ENCODE measurements around the gene SNRPA1.
A peak's percentile ranks its signal among the peaks of the same experiment; 100 is the strongest.
"Not testable (repeated sequence)": the region's sequence is repeated elsewhere in the genome, so short reads cannot be mapped to it uniquely, and the experiment has no call there.

The SNRPA1 gene

DNA sequence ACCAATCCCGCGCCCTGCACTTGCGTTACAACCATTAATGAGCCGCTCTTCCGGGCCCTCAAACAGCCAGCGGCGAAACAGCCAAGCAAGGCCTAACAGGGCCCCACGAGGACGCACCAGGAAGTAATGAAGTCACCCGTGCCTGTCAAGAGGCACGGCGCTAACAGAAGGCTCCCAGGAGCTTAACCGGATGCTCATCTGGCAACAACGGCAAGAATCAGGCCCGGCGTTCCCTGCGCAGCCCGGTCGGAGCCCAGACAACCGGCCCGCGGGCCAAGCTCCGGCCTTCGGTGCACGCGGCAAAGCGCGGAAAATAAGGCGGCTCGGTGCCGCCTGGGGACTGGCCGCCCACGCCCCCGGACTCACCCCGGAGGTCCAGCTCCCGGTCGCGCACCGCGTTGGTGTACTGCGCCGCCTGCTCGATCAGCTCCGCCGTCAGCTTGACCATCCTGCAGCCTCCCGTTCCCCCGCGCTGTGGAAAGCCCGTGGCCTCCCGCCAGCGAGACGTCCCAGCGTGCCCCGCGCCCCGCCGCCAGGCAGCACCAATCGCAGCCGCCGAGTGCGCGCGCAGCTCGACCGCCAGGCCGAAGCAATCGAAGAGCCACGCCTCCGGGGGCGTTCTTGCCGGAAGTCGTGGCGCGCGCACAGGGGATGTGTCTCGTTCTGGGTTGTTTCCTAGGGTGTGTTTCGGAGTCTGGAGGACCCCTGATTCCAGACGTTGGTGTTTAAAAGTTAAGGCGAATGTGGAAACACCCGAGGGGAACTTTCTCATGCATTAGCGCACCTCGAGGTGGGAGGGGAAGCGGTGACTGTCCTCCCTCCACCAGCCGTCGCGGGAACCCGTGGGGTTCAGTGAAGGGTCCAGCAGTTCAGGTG lies at the start of gene SNRPA1:
SNRPA1 (minus strand) TSS at position 518 of the 876 bp plus-strand sequence; CDS start at position 448, 70 bp downstream.
- peak; percentile 99 for DNase-seq

DNA sequence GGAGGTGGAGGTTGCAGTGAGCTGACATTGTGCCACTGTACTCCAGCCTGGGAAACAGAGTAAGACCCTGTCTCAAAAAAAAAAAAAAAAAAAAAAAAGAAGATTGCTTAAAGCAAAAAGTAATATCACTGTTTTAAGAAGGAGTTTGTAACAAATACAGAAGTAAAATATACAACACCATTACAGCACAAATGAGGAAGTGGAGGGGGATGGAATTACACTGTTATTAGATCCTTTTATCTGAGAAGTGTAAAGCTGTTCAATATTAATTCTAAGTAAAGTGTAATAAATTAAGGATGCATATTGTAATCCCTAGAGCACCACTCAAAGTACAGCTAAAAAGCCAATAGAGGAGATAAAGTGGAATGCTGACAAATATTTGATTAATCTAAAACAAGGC lies 47.0 kb upstream of the SNRPA1 start:
- DNase-seq, result no peak

DNA sequence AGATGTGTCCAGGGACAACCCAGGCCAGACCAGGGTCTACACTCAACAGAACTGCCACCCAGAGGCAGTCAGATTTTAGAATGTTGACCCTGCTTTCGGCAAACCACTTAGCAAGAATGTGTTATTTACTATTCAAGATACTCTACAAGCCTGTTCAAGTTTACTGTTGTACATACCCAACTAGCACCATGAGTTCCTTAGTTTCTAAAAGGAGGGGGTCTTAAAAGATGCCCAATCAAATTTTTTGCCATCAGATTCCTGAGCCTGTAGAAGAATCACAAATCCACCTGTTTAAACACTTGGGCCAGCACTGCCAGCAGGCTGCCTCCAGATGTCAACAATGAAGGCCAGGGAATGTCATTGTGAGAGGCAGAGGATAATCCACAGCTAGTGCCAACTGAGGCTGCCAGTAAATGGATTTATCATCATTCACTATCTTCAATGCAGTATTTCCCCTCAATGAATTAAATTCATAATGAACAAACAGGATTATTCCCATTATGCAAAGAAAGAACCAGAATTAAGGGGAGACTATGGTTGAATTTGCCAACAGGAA lies 43.5 kb upstream of the SNRPA1 start:
- DNase-seq, result no peak

DNA sequence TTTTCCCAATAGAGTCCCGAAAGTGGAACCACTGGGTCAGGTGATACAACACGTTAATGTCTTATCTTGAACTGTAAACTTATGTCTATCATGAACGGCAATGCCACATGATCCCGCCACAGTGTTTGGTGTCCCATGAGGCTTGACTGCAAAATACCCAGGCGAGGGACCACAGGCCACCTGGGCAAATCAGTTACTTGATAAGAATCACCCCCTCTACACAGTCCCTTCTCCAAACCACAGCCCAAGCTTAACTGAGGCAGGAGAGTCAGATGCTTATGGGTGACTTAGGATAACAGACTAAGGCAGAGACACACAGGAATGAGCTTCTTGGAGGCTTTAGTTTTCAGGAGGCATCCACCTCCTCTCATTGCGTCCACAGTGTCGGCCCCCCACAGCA lies 42.9 kb upstream of the SNRPA1 start:
- DNase-seq, result no peak

DNA sequence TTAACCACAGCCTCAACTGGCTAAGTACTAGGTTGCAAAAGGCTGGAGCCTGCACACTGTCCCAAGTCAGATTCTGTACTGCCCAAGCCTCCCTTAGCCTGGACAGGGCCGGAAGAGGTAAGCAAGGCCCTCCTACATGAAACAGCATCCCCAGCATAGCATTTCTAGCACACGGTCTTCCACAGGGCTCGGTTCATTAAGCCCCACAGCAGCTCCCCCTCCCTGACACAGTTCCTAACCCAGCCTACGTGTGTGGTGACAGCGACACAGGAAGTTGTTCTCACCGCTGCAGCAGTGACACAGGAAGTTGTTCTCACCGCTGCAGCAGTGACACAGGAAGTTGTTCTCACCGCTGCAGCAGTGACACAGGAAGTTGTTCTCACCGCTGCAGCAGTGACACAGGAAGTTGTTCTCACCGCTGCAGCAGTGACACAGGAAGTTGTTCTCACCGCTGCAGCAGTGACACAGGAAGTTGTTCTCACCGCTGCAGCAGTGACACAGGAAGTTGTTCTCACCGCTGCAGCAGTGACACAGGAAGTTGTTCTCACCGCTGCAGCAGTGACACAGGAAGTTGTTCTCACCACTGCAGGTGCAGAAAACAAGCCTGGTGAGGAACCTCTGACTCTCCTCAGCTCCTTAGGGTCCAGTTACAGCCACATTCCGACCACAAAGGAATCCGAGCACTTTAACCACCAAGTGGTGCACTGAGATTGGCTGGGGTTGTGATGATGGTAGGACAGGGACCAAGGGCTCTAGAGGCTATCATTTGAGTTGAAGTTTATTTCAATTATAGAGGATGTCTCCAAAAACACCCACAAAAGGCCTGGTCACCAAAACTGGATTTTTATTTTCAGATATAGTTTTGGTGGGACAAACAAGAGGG lies 39.1 kb upstream of the SNRPA1 start:
- DNase-seq, result not testable (repeated sequence)

DNA sequence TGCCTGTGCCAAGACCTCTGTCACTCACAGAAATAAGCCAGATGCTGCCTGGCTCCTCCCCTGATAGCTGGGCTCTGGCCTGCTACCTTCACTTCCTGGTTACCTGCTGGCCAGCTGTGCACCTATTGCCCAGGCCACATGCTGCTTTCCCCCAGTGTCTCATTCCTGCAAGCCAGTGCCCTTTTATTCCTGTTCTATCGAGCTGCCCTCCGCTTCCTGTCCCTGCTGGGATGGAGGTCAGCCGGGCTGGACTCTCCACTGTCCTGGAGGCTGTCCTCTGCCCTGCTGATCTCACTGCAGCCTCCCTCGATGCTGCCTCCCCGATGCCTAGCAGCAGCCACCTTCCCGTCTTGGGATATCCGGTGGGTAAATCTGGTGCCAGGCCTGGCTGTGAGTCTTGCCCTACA lies 37.0 kb upstream of the SNRPA1 start:
- DNase-seq, result no peak

DNA sequence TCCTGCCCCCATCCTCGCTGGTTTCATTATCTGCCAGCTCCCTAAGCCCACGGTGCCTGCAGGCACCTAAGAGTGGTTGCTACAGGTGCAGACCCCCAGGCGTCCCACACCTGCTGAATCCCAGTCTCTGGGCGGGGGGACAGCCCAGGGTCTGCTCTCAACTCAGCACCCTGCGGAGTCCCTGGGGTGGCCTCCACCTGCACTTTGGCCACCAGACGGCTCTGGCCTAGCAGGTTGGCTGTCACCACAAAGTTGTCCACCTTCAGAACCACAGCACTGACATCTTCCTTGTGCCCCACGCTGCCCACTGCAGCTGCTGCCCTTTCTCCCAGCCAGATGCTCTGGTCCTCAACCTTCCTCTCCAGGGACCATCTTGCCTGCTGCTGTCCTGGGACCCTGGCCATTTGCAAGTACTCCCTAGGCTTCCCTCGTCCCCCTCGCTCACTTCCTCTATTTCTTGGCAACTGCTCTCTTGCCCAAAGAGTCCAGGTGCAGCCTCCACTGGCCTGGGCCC lies 34.9 kb upstream of the SNRPA1 start:
- no peak for DNase-seq

DNA sequence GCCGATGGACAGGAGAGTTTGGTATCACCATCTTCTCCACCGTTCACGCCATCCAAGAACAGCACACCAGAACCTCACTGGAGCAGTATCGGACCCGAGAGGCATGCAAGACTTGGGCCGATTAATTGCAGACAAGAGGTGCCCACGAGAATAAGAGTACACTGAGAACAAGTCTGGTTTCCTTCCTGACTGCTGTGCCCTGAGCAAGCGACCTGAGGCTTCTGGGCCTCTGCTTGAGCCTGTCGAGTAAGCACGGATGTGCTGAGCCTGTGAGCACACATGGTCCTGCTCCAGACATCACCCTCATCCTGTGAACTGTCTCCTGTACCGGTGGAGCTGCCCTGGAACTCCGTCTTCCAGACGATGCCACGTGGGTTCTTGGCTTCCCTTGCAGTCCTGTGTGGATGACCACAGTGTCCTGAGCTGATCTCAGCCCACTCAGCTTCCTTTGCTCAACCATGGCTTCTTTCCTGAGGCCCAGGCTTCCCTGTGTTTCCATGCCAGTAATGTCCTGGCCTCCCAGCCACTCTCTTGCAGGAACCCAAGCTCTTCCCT lies 34.3 kb upstream of the SNRPA1 start:
- DNase-seq, result no peak

DNA sequence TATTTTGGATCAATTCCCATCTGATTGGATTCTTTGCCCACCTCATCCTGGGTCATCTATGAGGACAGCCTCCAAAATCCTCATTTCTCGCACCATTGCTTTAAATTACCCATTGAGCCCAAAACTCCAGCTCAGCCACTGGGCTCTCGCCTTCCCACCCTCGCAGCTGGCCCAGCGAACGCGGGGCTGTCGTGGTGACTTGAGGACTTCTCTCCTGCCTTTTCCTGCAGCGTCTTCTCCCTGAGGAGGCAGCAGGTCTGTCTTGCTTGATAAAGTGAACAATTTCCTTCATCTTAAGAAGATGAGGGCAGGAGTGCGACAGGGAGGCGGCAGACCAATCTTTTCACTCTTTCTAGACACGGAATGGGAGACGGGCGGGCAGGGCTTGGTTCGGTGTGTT lies 33.0 kb upstream of the SNRPA1 start:
- no peak for DNase-seq

DNA sequence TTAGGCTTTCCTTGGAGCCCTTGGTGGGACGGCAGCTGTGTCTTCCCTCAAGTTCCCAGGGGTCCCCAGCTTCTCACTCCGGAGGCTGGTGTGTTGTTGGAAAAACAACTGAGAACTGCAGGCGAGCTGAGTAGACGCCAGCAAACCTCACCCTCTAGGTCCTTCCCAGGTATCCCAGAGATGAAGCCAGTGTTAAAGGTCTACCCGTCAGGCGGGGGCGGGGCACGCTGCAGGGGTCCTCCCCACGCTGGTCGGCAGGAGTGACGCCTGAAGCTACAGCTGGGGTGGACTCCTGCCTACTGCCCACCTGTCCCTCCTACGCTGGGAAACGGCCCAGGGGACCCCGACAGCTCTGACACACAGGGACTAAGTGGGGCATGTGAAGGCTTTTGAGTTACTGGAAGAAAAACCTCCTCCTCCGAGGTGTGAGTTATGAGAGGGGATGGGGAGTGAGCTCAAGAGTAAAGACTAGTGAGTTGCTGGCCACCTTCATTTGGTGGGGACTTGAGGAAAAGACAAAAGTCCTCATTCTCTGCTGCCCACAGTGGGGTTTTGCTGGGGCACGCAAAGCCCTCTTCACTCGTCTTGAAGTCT lies 32.2 kb upstream of the SNRPA1 start:
- no peak for DNase-seq

DNA sequence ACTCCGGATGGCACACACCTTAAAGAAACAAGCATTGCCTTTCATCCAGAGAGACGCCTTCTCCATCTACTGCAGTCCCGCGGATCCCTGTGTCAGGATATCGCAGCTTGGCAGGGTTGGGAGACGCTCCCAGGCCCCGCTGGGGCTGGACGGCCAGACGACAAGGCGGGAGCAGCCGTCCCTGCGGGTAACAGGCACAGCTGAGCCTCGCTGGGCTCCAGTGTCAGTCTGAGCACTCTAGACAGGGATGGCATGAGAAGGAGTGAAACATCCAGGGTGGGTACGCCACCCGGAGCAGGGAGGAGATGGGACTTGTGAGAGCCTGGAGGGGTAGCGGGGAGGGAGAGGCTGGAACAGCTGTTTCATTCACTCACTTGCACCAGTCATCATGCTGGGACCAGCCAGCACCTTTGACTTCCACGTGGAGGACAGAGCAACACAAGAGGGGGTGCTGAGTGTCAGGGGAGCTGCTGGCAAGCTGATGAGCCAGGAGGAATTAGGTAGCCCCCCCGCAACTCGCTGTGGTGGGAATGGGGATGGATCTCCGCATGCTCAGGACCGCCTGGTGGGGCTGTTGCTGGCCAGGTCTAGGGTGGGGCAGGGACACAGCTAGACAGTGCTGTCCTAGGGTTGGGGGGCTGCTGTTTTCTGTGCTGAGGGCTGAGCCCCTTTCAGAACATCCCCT lies 31.6 kb upstream of the SNRPA1 start:
- no peak for DNase-seq

DNA sequence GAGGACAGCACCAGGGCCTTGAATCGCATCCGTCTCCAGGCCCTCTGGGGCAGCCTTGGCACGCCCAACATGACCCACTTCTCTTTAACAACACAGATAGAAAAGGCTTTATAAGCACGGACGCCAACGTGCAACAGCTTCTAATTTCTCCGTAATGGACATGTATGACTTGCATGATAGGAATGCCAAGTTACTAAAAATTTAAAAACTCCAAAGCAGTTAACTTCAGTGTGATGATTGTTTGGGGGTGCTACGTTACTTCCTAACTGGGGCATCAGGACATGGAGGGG lies 30.9 kb upstream of the SNRPA1 start:
- DNase-seq, result no peak

DNA sequence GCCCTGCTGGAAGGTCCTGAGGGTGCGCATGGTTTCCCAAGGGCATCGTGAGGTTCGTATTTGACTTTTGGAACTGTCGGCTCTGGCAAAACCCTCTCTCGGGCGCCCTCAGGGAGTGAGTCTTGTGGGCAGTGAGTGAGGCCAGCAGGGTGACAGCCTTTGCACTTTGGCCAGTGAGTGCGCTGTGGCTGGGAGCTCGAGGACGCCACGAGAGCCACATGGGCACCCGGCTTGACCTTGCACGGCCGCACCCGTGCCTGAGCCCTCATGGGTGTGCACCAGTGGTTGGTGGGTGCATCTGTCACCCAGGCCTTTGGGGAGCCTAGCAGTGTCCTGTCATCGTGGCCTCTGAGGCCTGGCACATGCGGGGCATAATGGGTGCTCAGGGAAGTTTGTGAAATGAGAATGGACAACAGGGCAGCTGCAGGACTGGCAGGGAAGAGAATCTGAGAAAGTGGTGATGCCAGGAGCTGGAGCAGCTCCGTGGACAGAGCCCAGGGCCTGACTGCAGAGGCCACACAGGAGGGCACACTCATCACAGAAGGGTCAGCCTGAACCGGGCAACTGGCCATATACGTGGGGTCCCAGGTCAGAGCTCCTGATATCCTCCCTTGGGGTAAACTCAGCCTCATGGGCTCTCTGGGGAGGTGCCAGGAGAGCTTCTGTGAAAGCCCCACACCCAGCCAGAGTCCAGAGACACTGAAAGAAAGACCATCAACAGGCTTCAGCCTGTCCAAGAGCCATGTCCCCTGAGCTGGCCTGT lies 30.4 kb upstream of the SNRPA1 start:
- no peak for DNase-seq

DNA sequence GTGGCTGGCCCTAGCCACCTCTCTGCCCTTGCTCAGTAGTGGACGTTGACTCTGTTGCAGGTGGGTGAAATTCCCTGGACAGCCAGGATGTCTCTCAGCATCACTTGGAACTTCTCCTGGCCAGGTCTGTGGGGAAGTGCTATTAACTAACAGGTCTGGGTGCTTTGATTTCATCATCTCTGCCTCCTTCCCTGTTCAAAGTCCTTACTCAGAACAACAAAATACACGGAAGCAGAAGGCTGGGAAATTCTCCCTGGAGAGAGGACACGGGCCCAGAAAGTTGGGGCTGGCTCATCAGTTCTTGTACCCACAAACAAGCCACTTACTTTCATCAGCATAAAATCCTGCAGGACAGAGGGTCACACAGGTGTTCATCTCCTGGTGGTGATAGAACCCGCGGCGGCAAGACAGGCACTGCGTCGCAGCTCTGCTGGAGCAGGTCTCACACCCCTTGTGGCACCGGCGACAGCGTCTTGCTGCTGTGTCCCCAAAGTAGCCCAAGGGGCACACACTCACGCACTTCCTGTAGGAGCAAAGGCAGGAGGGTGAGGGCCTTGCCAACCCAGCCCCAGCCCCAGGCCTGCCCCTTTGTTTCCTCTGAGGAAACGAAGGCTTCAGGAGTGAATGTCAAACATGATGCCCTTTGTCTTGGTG lies 29.6 kb upstream of the SNRPA1 start:
- DNase-seq, result no peak

DNA sequence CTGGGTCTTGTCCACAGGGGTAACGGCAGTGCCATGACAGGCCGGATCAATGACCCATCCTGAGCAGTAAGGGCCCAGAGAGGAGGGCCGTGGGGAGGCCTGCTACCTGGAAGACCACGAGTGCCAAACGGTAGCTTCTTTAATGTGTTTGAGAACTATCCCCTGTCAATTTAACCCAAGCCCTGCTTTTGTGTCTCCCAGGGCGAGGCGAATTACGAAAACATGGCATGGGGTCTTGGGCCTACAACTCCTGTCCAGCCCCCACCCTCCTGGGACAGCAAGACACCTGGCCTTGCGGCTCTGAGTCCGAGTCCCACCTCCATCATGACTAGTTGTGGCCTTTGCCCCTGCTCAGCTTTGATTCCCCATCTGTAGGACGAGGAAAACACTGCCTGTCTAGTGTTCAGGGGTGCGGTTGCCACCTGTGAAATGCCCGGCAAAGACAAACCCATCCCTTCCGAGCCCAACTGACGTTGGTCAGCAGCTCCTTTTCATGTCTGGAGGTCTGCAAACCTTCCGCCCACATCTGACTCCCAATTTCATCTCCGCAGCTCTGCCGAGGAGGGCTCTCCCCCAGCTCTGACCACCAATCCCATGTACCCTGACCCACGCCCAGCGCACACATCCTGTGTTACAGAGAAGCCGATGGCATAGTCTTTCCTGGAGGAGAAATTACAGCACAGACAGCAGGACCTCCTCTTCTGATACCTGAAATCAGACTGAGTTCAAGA lies 28.9 kb upstream of the SNRPA1 start:
- DNase-seq, result no peak

DNA sequence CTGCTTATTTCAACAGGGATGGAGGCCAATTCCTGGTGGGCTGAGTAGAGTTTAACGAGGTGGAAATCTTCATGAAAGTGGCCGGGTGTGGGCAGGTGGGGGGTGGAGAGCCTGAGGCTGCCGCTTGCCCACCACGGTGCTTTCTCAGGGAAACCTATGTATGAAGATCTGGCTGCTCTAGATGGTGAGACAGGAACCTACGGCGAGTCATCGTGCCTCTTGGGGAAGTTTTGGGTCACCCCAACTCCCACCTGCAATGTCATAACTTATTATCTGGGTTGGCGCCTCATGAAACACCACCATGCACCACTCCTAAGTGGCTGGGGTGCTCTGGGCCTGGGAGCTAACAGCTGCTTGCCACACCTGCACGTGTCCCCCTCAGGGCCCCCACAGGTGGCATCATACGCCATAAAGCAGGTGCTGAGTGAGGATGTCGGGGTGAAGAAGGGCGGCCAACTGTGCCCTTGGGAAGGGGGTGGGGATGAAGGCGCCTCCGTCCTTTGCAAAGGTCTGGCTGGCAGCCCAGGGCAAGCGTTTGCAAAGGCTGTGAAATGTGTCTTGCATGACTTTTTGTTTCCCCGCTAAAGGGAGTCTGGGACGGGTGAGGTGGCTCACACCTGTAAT lies 27.9 kb upstream of the SNRPA1 start:
- no peak for DNase-seq

DNA sequence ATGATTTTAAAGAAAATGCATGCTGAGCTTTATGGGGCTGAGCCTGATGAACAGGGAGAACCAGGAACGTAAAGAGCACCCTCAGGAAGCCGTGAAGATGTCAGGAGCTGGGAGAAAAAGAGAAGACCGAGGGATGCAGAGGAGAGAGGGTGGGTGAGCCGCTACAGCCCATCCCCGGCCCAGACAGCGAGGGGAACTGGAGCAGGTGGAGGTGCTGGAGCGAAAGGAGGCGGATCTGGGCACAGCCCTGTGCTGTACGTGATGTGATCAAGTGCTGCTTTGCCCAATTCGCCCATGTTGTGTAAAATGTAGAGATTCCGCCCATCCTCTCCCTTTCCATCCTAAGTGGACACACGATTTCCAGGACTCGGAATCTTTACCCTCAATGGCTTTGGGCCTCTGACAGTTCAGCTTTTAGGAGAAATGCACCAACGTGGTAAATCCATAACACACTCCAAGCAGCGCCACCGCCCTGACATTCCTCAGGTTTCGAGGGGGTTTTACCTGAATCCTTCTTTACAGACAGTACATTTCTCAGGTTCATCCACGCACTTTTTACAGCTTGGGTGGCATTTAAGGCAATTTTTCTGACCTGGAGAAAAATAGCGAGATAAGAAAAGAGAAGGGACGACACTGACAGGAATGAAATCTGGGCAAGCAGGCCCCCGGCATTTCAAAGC lies 27.1 kb upstream of the SNRPA1 start:
- DNase-seq, result no peak

DNA sequence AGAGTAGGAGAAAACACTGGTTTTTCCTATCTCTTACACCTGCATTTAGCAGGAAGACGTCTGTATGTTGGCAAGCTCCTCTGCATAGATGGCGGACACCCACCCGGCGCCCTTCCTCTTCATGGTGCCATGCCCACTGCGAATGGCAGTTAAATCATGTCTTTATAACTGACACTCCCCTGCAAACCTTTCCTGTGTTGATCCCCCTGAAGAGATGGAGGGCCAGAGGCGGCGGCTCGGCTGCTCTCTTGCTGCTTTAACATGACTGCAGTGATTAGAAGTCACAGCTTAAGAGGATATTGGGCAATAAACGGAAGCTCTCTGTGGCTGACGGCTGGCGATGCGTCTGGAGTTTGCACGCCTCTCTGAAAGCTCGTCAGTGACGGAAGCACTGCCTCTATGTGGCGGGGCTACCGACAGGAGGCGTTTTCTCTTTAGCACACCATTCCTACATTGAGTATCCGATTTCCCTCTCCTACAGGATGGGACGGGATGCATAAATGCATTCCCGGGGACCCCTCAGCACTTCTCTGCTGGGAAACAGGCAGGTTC lies 25.5 kb upstream of the SNRPA1 start:
- no peak for DNase-seq

DNA sequence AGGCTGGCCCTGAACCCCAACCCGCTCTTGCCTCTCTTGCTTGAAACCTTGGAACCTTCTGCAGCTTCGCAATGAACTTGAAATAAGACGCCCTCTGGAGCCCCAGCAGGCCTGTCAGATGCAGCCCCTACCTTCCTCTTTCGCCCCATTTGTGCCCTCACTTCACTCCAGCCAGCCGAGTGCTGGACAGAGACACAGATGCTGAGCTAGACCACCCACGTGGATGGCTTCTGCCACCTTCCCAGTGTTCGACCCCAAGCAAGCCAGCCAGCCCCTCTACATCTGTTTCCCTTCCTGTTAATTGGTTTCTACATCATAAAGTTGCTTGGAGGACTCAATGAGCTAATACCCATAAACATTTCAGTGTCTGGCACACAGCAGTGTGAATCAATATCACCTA lies 23.8 kb upstream of the SNRPA1 start:
- no peak for DNase-seq
